ENCODE measurements around the gene ARAP2.

GRCh38 chr4:36165631-36166005 is 78.7 kb downstream of the ARAP2 start:
- TF ChIP-seq, protein P1, sequence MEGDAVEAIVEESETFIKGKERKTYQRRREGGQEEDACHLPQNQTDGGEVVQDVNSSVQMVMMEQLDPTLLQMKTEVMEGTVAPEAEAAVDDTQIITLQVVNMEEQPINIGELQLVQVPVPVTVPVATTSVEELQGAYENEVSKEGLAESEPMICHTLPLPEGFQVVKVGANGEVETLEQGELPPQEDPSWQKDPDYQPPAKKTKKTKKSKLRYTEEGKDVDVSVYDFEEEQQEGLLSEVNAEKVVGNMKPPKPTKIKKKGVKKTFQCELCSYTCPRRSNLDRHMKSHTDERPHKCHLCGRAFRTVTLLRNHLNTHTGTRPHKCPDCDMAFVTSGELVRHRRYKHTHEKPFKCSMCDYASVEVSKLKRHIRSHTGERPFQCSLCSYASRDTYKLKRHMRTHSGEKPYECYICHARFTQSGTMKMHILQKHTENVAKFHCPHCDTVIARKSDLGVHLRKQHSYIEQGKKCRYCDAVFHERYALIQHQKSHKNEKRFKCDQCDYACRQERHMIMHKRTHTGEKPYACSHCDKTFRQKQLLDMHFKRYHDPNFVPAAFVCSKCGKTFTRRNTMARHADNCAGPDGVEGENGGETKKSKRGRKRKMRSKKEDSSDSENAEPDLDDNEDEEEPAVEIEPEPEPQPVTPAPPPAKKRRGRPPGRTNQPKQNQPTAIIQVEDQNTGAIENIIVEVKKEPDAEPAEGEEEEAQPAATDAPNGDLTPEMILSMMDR (IDR thresholded peaks at IDR 0.05; ENCODE audit: low read length), result no peak
- TF ChIP-seq EZH2 (IDR thresholded peaks at IDR 0.05; ENCODE audit: borderline replicate concordance, low read length), result no peak
